Neural cell (in vitro differentiated cells): ENCODE results near the gene SPRYD3. TPM values are rescaled to one million over a fixed set of nuclear protein-coding genes. Genes with fewer than 3 reads are reported as not detected.
"Not testable (repeated sequence)": the region's sequence is repeated elsewhere in the genome, so short reads cannot be mapped to it uniquely, and the experiment has no call there.

Source experiments
- H2AFZ ChIP-seq: fragments of 200-600, 300-800 bp; sonication (generic), shearing (Covaris generic); 2 replicates; pipeline ENCODE4 v1.6.0; 2014; ENCODE audit warnings: low read depth, mild to moderate bottlenecking, antibody characterized with exemption, low read length, moderate library complexity
- H3F3A ChIP-seq: fragments of 200-600 bp; shearing (Covaris generic); 2 replicates; pipeline ENCODE4 v1.6.1; 2016; ENCODE audit warnings: mild to moderate bottlenecking, moderate library complexity, mixed read lengths, antibody characterized with exemption, low read length; ENCODE audit not compliant: insufficient read depth, poor library complexity, severe bottlenecking
- H3K27ac ChIP-seq: fragments of 200-600, 300-800 bp; sonication (generic), shearing (Covaris generic); 2 replicates; pipeline ENCODE4 v1.5.1; 2014; ENCODE audit warnings: mild to moderate bottlenecking, low read length, moderate library complexity
- H3K27me3 ChIP-seq: fragments of 300-800, 200-600 bp; sonication (generic), shearing (Covaris generic); 2 replicates; pipeline ENCODE4 v1.6.0; 2014; ENCODE audit warnings: mild to moderate bottlenecking, low read depth, low read length, moderate library complexity; ENCODE audit not compliant: insufficient read depth
- H3K36me3 ChIP-seq: fragments of 300-800, 200-600 bp; sonication (generic), shearing (Covaris generic); 2 replicates; pipeline ENCODE4 v1.5.1; 2014; ENCODE audit warnings: mild to moderate bottlenecking, antibody characterized with exemption, low read length, moderate library complexity; ENCODE audit not compliant: insufficient read depth
- H3K4me2 ChIP-seq: fragments of 300-800, 200-600 bp; sonication (generic), shearing (Covaris generic); 2 replicates; pipeline ENCODE4 v1.6.0; 2014; ENCODE audit warnings: mild to moderate bottlenecking, low read length
- H3K4me3 ChIP-seq: fragments of 300-800, 200-600 bp; sonication (generic), shearing (Covaris generic); 2 replicates; pipeline ENCODE4 v1.5.1; 2014; ENCODE audit warnings: mild to moderate bottlenecking, low read length, moderate library complexity
- H3K79me2 ChIP-seq: fragments of 200-600 bp; shearing (Covaris generic); replicated peaks from 2 replicates; pipeline ENCODE4 v1.6.0; 2014; ENCODE audit warnings: mild to moderate bottlenecking, low read length, moderate library complexity; ENCODE audit not compliant: insufficient read depth
- H3K9ac ChIP-seq: fragments of 300-800, 200-600 bp; sonication (generic), shearing (Covaris generic); 2 replicates; pipeline ENCODE4 v1.6.1; 2016; ENCODE audit warnings: mild to moderate bottlenecking, low read length, mixed read lengths
- H3K9me2 ChIP-seq: fragments of 200-600 bp; shearing (Covaris generic); 2 replicates; pipeline ENCODE4 v1.6.1; 2016; ENCODE audit warnings: mild to moderate bottlenecking, low read length, mixed read lengths; ENCODE audit not compliant: insufficient read depth
- H3K9me3 ChIP-seq: fragments of 200-600, 300-800 bp; sonication (generic), shearing (Covaris generic); 2 replicates; pipeline ENCODE4 v1.6.1; 2016; ENCODE audit warnings: mild to moderate bottlenecking, mixed run types, low read length, moderate library complexity, mixed read lengths
- H4K20me1 ChIP-seq: fragments of 200-600 bp; shearing (Covaris generic); 2 replicates; pipeline ENCODE4 v1.6.1; 2016; ENCODE audit warnings: mild to moderate bottlenecking, mixed run types; ENCODE audit not compliant: insufficient read depth
- EP300 ChIP-seq: fragments of 450-650 bp; conservative IDR thresholded peaks from 2 replicates; pipeline ENCODE4 v1.6.1; 2014; ENCODE audit warnings: antibody characterized with exemption, mild to moderate bottlenecking, moderate library complexity; ENCODE audit not compliant: poor library complexity, severe bottlenecking
- EZH2 ChIP-seq: fragments of 200-600, 300-800 bp; shearing (Covaris generic), sonication (generic); IDR thresholded peaks from 2 replicates; pipeline ENCODE4 v1.6.1; 2014; ENCODE audit warnings: antibody characterized with exemption, low read length, borderline replicate concordance, mild to moderate bottlenecking; ENCODE audit not compliant: insufficient read depth, poor library complexity, severe bottlenecking
- MXI1 ChIP-seq: fragments of 450-650 bp; conservative IDR thresholded peaks from 2 replicates; pipeline ENCODE4 v1.6.1; 2014; ENCODE audit warnings: antibody characterized with exemption, mild to moderate bottlenecking; ENCODE audit not compliant: poor library complexity, severe bottlenecking
- RAD21 ChIP-seq: fragments of 450-650 bp; conservative IDR thresholded peaks from 2 replicates; pipeline ENCODE4 v1.6.1; 2014; ENCODE audit warnings: antibody characterized with exemption, mild to moderate bottlenecking, moderate library complexity
- TAF1 ChIP-seq: IDR thresholded peaks from 2 replicates; pipeline ENCODE4 v1.6.1; 2012; ENCODE audit warnings: low read depth
- polyA plus RNA-seq: library from polyadenylated mRNA; depleted of rRNA; stranded (reverse); fragments of >200 nt; gene quantifications from 2 replicates; pipeline ENCODE4 v1.2.3, GENCODE V29; 2014
- TF ChIP-seq, protein P1 (sequence below): fragments of 450-650 bp; IDR thresholded peaks from 2 replicates; pipeline ENCODE4 v1.5.1; 2014; ENCODE audit warnings: antibody characterized with exemption, mild to moderate bottlenecking, moderate library complexity; ENCODE audit not compliant: poor library complexity, severe bottlenecking
- TF ChIP-seq, protein P2 (sequence below): IDR thresholded peaks from 2 replicates; pipeline ENCODE4 v1.6.1; 2012; ENCODE audit warnings: borderline replicate concordance

The SPRYD3 gene
- polyA plus RNA-seq, 1 donor from 2014 or later: 20.8 TPM

DNA sequence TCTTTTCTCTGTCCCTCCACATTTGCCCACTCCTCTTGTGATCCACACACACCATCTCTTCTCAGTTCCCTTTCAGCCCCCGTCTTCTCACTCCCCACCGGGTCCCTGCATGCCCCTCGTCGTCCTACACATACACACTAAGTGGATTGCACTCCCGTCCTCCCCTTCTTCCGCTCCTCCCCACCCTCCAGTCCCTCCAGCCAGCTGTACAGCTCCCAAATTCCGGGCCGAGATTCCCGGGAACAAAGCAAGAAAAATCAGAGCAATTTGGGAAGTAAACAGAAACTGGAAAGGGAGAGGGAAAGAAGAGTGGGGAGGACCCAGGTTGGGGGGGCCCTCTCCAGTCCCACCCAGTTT lies 18.0 kb upstream of the SPRYD3 start (continued):
- TF ChIP-seq, protein P1, sequence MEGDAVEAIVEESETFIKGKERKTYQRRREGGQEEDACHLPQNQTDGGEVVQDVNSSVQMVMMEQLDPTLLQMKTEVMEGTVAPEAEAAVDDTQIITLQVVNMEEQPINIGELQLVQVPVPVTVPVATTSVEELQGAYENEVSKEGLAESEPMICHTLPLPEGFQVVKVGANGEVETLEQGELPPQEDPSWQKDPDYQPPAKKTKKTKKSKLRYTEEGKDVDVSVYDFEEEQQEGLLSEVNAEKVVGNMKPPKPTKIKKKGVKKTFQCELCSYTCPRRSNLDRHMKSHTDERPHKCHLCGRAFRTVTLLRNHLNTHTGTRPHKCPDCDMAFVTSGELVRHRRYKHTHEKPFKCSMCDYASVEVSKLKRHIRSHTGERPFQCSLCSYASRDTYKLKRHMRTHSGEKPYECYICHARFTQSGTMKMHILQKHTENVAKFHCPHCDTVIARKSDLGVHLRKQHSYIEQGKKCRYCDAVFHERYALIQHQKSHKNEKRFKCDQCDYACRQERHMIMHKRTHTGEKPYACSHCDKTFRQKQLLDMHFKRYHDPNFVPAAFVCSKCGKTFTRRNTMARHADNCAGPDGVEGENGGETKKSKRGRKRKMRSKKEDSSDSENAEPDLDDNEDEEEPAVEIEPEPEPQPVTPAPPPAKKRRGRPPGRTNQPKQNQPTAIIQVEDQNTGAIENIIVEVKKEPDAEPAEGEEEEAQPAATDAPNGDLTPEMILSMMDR: no peak
- no peak for TF ChIP-seq EZH2

DNA sequence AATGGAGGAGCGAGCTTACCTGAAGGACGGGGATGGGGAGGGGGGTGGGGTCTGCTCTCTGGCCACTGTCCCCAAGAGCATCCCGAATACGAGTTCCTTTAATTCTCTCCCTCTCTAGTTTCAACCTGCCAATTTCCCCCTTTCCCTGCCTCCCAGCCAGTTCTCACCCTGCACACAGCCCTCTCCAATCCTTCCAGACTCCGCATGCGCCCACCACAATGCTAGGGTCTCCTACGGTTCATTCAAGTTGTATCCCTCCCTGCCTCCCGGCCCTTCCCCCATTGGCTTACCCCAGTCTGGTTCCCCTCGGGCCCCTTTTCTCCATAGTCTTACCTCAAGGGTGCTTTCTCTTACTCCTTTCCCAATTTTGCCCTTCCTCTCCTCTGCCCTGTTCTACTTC lies 17.6 kb upstream of the SPRYD3 start:
- TF ChIP-seq EZH2 (no peak), TAF1 (no peak), MXI1 (no peak), EP300 (no peak), RAD21 (no peak)
- TF ChIP-seq, protein P2, sequence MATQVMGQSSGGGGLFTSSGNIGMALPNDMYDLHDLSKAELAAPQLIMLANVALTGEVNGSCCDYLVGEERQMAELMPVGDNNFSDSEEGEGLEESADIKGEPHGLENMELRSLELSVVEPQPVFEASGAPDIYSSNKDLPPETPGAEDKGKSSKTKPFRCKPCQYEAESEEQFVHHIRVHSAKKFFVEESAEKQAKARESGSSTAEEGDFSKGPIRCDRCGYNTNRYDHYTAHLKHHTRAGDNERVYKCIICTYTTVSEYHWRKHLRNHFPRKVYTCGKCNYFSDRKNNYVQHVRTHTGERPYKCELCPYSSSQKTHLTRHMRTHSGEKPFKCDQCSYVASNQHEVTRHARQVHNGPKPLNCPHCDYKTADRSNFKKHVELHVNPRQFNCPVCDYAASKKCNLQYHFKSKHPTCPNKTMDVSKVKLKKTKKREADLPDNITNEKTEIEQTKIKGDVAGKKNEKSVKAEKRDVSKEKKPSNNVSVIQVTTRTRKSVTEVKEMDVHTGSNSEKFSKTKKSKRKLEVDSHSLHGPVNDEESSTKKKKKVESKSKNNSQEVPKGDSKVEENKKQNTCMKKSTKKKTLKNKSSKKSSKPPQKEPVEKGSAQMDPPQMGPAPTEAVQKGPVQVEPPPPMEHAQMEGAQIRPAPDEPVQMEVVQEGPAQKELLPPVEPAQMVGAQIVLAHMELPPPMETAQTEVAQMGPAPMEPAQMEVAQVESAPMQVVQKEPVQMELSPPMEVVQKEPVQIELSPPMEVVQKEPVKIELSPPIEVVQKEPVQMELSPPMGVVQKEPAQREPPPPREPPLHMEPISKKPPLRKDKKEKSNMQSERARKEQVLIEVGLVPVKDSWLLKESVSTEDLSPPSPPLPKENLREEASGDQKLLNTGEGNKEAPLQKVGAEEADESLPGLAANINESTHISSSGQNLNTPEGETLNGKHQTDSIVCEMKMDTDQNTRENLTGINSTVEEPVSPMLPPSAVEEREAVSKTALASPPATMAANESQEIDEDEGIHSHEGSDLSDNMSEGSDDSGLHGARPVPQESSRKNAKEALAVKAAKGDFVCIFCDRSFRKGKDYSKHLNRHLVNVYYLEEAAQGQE: no peak
- Histone ChIP-seq H4K20me1 (no peaks in the 10 kb centered on the region), H3K9ac (no peak overlapping the region), H3K27ac (no peak overlapping the region), H3K4me3 (no peak overlapping the region), H3K36me3 (no peaks in the 10 kb centered on the region), H3K79me2 (no peaks in the 10 kb centered on the region), H3F3A (no peaks in the 10 kb centered on the region), H3K27me3 (peaks cover 38% of the 10 kb centered on the region), H2AFZ (no peak overlapping the region), H3K9me3 (no peaks in the 10 kb centered on the region), H3K4me2 (no peak overlapping the region), H3K9me2 (no peaks in the 10 kb centered on the region)

DNA sequence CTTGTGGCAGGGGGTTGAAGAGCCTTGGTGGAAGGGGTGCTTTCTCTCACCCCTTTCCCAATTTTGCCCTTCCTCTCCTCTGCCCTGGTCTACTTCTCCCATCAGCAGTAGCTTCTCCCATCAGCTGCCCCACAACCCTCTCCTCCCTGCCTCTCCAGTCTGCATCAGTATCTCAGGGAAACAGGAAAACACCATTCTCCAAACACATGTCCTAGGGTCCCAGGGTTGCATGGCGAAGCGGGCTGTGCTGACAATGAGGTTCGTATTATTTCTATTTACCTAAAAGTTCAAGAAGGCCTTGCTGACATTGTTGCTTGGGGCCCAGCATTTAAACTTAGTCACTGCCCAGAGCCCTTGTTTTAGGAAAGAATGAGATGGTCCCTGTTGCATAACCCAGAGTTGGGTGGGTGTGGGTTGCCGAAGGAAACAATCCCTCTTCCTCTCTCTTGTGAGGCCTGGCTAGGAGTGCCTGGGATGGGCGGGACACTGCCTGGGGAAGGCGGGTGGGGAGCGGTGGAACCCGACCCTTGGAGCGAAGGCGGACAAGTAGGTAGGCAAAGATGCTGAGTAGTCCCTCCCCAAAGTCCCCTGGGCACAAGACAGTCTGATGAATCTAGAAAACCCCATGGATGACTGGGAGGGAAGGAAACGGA lies 17.0 kb upstream of the SPRYD3 start:
- Histone ChIP-seq H4K20me1 (no peaks in the 10 kb centered on the region), H3K9me3 (no peaks in the 10 kb centered on the region), H3K27ac (no peak overlapping the region), H3K9ac (no peak overlapping the region), H3F3A (no peaks in the 10 kb centered on the region), H2AFZ (no peak overlapping the region), H3K27me3 (peaks cover 38% of the 10 kb centered on the region), H3K79me2 (no peaks in the 10 kb centered on the region), H3K9me2 (no peaks in the 10 kb centered on the region), H3K4me2 (no peak overlapping the region), H3K36me3 (no peaks in the 10 kb centered on the region), H3K4me3 (no peak overlapping the region)
- TF ChIP-seq, protein P1: no peak

DNA sequence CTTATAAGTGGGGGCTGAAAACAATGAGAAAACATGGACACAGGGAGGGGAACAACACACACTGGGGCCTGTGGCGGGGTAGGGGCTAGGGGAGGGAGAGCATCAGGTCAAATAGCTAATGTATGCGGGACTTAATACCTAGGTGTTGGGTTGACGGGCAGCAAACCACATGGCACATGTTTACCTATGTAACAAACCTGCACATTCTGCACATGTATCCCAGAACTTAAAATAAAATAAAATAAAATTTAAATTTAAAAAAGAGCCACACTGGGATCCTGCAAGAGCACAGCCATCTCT lies 16.4 kb upstream of the SPRYD3 start:
- H3K27me3 ChIP-seq: peaks cover 38% of the 10 kb centered on the region
- not testable (repeated sequence) for H3K27ac ChIP-seq, H3F3A ChIP-seq, H4K20me1 ChIP-seq, H3K4me2 ChIP-seq, H3K9me3 ChIP-seq, H2AFZ ChIP-seq, H3K79me2 ChIP-seq, H3K4me3 ChIP-seq, H3K9ac ChIP-seq, H3K9me2 ChIP-seq, H3K36me3 ChIP-seq

DNA sequence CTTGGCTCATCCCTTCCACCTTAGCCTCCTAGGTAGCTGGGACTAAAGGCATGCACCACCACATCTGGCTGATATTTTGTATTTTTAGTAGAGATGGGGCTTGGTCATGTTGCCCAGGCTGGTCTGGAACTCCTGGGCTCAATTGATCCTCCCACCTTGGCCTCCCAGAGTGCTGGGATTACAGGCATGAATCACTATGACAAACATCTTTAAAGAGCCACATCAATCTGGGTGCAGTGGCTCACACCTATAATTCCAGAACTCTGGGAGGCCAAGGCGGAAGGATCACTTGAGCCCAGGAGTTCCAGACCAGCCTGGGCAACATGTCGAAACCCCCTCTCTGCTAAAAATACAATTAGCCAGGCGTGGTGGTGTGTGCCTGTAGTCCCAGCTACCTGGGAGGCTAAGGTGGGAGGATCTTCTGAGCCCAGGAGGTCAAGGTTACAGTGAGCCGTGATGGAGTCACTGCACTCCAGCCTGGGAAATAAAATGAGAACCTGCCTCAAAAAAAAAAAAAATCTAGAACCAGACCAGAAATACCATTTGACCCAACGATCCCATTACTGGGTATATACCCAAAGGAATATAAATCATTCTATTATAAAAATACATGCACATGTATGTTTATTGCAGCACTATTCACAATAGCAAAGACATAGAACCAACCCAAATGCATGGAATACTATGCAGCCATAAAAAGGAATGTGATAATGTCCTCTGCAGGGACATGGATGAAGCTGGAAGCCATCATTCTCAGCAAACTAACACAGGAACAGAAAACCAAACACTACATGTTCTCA lies 15.8 kb upstream of the SPRYD3 start:
- not testable (repeated sequence) for H3K36me3 ChIP-seq, H3F3A ChIP-seq, H4K20me1 ChIP-seq, H3K79me2 ChIP-seq, H2AFZ ChIP-seq, H3K4me2 ChIP-seq, H3K9ac ChIP-seq, H3K4me3 ChIP-seq, H3K9me2 ChIP-seq, H3K27ac ChIP-seq, H3K9me3 ChIP-seq
- H3K27me3 ChIP-seq: peaks cover 38% of the 10 kb centered on the region
